Keratinocyte (primary cell): Measurements from ENCODE around the gene CACFD1.

Source experiments
- CTCF ChIP-seq, 3 experiments: IDR thresholded peaks in 1 of 3; conservative IDR thresholded peaks in 1 of 3; optimal IDR thresholded peaks in 1 of 3; 2 replicates in 2 of 3; 3 replicates in 1 of 3; pipeline versions ENCODE3 to v1.5.1; 2011; ENCODE audit warnings: low read length in 3 of 3, mild to moderate bottlenecking in 3 of 3, moderate library complexity in 2 of 3, control low read depth in 1 of 3, inconsistent platforms in 1 of 3; ENCODE audit not compliant: insufficient read depth in 2 of 3; ENCODE audit errors: extremely low read depth in 1 of 3
- EZH2 ChIP-seq: IDR thresholded peaks from one replicate; pipeline ENCODE4 v1.6.1; 2012; ENCODE audit warnings: inconsistent platforms, mild to moderate bottlenecking, low read length, moderate library complexity

GRCh38 chr9:133471551-133472276 is 11.9 kb downstream of the CACFD1 start:
- TF ChIP-seq CTCF (optimal IDR thresholded peaks at IDR 0.05 in 1 of 3, IDR thresholded peaks at IDR 0.05 in 1 of 3, conservative IDR thresholded peaks at IDR 0.05 in 1 of 3; ENCODE audit: extremely low read depth in 1 of 3, insufficient read depth in 2 of 3, low read length in 3 of 3): no peak
- TF ChIP-seq EZH2: no peak
